ACHN (cell line): ENCODE measurements around the gene SIAH3.

Experiments used
- DNase-seq: peaks from one replicate; pipeline ENCODE4 v3.0.0-alpha.2; 2015
- in situ Hi-C: cut with HindIII; loops from 2 replicates; pipeline ENCODE4 v1.10.0; 2017; ENCODE audit warnings: low sequenced_read_pairs, low pct_ligation_motif_present, low pct_unique_long_range_greater_than_20kb

Gene SIAH3

DNA sequence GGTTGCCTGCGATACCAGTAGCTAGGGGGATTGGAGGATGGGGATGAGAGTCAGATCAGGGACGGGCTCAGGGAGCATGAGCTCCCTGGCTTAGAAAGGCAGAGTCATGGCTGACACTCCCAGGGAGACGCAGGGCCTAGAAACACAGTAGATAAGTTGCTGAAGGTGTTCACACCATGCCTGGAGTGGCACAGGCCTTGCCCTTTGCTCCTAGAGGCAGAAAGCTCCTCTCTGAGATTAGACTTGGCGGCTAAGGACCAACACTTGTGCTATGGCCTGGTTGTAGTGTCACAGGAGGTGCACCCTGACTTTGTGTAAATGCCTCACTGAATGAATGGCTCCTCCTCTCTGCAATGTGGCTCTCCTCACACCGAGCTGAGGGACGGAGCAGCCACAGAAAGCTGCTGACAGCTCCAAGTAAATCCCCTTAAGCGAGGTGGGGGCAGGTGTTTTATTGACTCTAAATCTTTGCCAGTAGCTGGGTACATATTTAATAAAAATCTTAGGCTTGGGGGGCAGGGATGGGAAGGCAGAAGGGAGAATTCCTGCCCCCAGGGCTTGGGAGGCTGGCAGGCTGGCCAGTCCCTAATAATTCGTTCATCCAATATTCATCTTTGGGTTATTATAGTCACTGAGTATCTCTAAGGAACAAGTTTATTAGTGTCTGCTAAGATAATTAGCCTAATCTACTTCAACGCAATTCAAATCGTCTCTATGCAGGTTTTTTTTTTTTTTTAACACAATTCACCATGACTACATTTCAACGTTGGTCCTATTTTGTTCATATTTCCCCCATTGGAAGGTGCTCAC is 54.9 kb downstream of the SIAH3 start:
- no peak for DNase-seq
- in situ Hi-C loops: no loop called here

DNA sequence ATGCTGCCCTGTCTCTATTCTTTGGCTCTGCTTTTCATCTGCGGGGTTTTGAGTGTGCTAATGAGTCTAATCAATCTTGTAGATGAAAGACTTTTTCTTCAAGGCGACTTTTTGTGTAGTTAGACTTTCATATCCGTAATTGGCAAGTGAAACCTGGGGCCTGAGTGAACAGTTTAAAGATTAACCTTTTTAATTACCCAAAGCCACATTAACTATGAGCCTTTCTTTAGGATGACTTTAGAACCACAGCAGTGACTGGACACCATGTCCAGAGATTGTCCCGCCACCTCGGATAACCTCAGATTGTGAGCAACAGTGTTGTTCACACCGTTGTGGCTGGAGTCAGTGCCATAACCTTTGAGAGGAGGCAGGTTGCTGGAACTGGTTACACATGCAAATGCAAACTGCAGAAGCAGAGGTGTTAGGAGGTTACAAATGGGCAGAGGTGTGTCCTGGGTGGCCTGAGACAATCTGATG is 58.7 kb downstream of the SIAH3 start:
- in situ Hi-C loops: no loop called here
- no peak for DNase-seq

DNA sequence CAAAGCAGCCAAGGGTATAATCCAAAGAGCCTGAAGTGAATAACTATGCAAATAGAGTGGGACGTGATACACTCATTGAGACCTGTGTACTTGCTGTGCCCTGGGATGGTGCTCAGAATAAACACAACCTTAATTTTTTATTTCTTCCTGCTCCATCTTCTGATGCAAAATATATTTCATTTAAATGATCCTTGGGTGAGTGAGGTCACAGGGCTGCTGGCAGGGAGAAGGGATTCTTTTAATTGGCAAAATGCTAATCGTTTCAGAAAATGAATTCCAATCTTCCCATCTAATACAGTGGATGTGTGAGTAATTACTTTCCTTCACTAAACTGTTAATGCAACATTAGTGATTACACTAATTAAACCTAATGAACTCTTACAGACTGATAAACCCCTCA is 63.5 kb downstream of the SIAH3 start:
- in situ Hi-C loops: no loop called here
- DNase-seq: no peak

DNA sequence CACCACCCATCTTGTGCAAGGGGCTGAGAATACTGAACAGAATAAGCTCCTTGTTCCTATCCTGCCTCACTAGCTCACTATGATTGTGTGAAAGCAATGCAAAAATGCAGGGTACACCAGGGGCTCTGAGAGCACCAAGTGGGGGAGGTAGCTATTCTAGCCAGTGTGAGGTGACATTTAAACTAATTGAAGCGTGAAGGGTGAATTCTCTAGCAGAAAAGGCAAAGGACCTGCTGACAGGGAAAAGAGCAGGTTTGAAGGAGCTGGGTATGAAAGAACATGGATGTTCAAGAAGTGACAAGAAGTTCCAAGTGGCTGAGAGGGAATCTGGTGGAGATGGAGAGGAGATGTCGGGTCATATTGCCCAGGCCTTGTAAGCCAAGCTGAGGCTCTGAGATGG is 64.2 kb downstream of the SIAH3 start:
- DNase-seq: no peak

DNA sequence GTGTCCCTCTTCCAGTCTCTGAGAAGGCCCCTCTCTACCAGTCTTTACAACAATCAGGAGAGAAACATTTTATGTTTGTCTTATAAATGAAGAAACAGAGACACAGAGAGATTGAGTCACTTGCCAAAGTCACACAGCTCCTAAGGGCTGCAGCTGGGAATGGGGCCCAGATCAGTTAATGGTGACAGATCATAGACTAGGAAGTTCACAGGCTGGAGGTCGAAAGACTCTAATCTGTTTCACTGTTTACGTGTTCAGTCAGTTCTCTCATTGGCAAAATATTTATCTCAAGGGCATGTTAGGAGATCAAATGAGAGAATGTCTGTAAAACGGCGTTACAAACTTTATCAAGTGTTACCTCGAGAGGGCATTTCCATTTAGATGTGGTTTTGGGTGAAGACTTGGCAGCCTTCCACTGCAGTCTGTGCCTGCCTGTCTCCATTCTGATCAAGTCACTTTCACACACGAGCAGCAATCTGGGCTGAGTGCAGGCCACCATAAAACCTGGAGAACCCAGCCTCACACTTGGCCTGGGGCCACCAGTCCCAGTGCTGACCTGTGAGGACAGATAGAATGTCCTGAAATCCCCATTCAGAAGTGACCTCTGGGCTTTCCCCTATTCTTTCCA is 65.1 kb downstream of the SIAH3 start:
- no peak for DNase-seq
- in situ Hi-C loops: no loop called here

More for the DNA sequence above, 64.2 kb downstream of the SIAH3 start:
- in situ Hi-C loops: no loop called here

DNA sequence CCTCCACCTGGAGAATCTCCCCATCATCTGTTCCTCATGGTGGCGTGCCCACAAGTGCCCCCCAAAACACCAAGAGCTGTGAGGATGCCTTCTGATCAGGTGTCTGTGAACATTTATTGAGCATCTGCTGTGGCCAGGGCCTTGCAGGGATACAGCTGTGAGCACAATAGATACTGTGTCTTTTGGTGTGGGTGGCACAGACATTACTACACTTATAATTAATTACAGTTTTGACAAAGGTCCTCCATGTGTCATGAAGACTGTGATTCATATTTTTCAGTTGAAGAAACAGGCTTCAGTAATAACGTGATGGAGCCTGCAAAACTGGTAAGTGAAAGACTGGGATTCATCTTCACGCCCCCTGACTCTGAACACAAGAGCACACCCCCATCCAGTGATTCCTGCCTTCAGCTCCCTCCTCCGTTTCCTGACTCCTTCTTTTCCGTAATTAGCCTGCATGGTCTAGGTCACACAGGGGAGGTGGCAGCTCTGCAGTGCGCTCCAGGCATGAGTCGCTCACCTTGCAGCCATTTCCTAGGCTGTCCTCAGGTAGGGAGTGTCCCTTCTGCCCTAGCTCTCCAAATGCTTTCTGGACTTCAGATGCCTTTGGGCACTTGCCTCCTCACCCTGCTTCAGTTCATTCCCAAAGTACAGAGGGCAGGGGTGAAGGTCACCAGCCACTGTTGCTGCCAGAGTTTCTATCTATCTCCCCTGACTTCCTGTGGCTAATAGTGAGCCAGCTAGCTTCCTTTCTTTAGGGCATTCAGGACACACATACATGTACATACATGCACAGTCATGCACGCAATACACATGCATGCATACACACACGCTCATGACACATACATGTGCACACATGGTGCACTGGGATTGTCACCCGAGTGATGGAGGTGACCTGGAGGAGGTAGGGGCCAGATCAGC is 66.5 kb downstream of the SIAH3 start:
- no peak for DNase-seq
- in situ Hi-C loops: no loop called here

DNA sequence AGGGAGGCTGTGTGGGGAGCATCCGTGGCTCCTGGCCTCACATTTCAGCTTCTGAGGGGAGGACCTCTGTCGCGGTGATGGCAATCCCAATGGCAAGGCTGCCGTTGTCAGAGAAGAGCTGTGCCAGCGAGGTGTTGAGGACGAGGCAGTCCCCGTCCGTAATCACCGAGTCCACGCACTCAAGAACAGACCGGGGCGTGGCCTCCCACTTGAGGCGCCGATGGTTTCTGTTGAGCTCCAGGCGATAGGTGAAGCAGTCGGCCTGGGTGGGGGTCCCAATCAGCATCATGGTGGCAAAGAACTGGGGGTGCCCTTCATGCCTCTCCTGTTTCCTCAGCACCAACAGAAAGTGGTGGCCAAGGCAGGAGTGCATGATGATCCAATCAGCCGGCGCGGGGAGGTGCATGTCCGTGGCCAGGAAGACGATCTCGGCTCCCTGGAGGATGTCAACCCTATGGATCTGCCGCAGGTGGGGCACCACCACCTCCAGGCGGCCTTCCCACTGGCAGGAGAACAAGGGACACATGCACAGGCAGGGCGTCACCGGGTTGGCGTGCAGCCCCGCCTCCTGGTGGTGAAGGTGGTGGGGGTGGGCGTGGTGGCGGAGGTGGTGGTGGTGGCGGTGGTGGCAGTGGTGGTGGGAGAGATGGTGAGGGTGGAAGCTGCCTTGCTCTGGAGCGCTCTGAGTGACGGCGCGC is 68.1 kb downstream of the SIAH3 start:
- DNase-seq: no peak
- in situ Hi-C loops: no loop called here

DNA sequence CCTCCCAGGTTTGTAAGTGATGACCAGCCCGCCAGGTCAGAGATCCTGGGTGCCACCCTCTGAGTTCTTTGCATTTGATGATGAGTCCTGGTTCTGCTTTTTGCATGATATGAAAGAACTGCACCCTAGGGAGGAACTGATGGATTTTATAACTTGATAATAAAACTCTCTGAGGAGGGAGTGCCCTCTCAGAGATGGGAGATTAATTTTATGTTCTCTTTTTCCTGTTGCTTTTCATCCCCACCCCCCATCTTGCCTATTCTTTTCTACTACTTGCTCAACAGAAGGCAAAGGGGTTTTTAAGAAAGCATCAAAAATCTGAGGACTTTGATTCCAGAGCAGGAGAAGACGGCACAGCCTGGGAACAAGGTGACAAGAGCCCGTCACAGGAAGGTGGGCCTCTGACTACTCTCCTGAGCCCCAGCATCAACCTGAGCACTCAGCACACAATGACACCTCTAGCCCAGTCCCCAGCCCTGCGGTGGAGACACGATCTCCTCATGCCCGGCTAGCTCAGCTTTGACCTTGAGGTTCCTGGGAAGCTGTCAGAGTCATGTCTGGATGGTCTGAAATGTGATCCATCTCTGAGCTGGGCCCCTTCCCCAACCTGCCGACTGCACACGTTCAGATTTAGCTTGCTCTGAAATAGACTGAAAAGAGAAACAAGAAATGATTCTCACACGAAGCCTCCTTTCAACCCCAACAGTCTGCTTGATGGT is 69.1 kb downstream of the SIAH3 start:
- in situ Hi-C loops: no loop called here
- DNase-seq: no peak

DNA sequence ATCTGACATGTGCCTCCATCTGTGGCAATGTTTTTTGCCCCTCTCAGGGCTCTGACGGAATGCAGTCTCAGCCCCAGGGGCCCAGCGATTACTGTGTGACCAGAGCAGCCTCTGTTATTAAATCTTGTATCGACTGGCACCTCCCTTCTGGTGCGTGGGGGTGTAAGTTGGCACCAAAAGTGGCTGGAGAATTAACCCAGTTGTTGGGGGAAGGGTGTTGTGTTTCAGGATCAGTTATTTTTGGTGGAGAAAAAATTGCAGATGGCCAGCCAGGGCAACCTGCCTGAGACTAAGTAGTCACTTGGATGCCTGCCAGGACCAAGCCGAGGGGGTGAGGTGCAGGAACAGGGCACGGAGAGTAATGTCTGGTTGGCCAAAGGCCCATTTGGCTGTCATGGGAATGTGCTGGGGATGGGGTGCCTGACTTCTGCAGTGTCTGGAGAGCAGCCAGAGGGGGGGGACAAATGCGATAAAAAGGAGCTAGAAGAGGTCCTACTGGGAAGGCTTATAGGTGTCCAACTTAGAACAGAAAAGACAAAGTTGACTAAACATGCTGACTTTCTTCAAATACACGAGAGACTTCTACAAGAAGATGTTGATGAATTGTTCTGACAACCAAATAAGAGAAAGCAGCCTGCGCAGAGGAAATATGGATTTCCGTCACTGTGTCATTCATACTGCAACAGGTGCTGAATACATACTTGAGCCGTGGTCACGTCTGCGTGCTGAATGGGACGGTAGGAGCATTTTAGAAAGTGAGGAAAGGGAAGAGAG is 69.8 kb downstream of the SIAH3 start:
- in situ Hi-C loops: no loop called here
- DNase-seq: peak; percentile 22

DNA sequence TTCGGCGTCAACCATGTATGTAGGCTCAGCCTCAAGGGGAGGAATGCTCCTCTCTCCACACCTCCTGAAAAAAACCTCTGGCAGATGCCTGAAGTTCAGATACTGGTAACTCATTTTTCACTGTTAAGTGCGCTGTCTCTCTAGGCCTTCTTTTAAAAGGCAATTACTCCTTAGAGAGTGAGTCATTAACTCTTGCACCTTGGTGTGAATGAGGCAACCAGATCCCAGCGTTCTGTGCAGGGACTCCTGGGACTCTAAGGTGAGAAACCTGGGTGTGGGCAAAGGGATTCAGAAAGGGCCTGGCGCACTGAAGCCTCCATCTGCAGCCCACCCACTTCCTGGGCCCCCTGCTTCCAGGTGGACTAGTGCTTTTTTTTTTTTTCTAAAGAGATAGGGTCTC is 71.7 kb downstream of the SIAH3 start:
- in situ Hi-C loops: no loop called here
- no peak for DNase-seq

DNA sequence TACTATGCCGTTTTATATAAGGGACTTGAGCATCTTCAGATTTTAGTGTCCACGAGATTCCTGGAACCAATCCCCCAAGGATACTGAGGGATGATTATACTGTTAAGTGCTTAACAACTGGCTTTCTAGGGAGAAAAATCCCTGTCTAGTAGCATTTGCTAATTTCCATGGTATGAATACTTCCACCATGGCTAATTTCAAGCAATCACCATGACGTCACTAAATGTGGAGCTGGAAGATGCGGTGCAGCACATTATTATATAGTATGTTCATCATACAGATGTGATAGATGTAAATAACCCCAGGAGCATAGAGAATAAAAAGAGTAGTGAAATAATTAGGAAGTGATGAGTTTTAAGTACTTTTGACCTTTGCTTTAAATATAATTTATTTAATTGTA is 72.7 kb downstream of the SIAH3 start:
- in situ Hi-C loops: no loop called here
- DNase-seq: no peak

DNA sequence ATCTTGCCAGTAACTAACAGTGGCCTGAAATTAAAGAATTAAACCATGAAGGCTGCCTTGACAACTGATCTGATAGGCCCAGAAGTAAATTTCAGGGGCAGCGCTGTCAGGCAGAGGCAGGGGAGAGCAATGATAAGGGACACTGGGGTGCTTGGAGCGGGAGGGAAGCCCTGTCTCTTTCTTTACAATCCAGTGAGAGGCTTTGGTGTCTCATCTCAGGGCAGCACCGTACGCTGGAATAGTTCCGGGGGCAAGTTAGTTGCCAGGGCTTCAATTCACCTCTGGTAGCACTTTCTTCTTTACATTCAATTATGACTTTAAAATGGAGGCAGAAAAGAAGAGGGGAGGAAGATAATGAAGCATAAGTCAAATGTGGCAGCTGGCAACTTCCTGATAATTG is 74.8 kb downstream of the SIAH3 start:
- in situ Hi-C loops: no loop called here
- no peak for DNase-seq

DNA sequence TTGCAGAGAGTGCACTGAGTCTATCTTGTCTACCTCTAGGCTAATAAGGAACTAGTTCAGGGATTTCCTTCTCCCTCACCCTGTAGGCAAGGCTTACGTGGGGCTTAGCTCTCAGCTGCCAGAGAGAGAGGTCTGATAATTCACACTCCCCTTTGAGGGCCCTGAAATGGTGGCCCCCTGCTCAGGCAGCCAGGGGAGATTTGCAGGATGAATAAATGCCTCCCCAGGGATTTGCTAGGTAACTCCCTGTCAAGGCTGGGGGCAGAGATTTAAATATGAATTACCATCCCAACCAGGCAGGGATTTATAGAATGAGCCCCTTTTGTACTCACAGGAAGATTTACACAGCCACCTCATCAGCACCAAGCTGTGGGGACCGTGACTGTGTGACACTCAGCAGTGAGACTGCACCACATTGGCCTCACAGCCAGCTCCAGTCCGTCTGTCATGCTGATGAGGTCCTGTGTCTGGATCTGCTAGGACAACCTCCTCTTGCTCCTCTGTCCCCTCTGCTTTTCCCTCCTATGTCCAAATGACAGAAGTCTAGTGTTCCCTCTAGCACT is 76.1 kb downstream of the SIAH3 start:
- in situ Hi-C loops: no loop called here

DNA sequence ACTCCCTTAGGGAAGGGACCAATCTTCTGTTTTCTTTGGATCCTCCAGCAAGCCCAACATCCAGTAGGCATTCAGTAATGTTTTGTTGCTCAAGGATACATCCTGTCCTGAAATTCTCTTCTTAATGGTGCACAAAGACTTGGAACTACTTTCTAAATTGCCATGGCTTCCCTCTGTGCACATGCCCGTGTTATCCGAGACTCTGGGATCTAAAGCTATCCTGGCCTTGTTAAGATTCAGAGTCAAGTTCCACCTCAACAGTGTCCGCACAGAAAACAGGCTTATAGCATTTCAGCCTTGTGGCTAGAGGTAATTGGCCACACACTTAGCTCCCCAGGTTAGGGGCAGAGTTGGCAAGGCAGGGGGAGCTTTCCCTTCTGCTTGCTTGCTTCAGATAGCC is 77.6 kb downstream of the SIAH3 start:
- no peak for DNase-seq
- in situ Hi-C loops: no loop called here

More for the DNA sequence above, 76.1 kb downstream of the SIAH3 start:
- DNase-seq: no peak

DNA sequence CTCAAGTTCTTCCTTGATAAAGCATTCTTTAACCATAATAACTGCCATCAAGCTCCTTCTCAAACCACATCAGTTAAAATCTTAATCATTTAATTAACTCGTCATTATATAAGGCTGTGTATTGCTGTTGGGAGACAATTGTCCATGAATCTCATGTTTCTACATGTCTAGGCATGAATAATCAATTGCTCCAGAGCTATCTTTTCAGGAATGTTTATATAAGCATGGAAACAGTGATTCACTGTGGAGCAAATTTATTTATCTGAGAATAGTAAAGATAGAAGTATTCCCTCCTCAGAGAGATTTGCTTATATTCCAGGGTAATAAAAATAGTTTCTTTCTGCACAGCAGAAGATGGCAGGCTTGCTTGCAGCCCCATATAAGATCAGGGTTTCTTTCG is 78.3 kb downstream of the SIAH3 start:
- no peak for DNase-seq
- in situ Hi-C loops: no loop called here

DNA sequence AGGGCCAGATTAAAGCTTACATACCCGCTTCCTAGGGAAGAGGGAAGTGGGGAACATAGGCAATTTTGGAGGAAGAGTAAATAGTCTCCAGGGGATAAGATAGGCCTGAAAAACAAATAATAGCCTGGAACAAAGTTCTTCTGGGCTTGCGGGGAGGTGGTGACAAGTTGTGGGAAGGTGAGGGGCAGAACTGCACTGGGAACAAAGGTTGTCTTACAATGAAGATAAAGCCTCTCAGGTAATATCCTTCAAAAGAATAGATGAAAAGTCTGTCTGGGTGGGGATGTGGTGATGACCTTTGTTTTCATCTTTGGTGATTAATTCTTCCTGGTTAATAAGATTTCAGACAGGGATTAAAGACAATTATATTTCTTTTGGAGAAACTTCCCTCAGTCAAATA is 80.7 kb downstream of the SIAH3 start:
- no peak for DNase-seq
- in situ Hi-C loops: no loop called here
